EH (cell line): Measurements from ENCODE around the gene NAV2.

ENCODE experiments used
- DNase-seq: peaks from one replicate; pipeline ENCODE4 v3.0.0-alpha.2; 2015; ENCODE audit warnings: low read depth

The NAV2 gene

GRCh38 chr11:20157728-20158127 lies 445.1 kb downstream of the NAV2 start:
- DNase-seq, result no peak

GRCh38 chr11:20158597-20159257 lies 446.1 kb downstream of the NAV2 start:
- DNase-seq, result peak; percentile 74

GRCh38 chr11:20159466-20160381 lies 447.1 kb downstream of the NAV2 start:
- no peak for DNase-seq

DNA sequence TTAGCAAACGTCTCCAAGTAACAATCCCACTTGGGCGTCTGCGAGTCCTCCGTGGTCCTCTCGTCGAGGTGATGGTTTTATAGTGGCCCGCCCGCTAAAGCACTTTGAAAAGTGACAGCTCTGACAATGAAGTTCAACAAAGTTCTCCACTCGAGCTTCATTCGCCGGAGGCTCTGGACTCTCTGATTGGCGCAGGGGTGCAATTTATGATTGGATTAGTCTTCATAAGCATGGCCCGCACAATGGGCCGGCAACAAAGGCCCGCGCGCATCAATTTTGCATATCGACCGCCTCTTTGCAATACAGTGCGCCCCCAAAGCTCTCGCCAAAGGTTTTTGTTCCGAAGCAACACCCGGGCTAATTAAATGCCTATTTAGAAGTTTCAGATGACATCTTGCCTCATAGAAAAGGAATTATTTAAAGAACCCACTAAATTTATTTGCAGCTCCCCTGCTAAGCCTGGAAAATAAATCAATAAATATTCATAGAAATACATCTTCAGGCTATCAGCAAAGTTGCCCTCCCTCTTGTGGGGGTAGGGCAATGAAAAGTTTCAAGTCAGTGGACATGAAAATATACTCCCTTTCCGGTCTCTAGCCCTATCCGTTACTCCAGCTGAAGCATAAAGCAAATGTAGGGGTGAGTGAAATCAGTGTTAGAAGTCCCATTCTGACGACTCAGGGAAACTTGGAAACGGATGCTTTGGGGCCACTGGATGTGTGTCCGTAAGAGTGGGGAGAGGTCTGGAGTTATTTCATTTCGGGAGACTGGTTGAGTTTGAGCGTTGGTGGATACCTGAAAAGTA lies 448.0 kb downstream of the NAV2 start, which contains the start of gene DBX1:
Gene DBX1 (minus strand): TSS at position 51 of the 805 bp plus-strand sequence. CDS start 151 bp downstream, outside the sequence.
- no peak for DNase-seq

- DNase-seq, result peak; percentile 49
These were observed 448.7 kb downstream of the NAV2 start for GRCh38 chr11:20161230-20161918.

DNA sequence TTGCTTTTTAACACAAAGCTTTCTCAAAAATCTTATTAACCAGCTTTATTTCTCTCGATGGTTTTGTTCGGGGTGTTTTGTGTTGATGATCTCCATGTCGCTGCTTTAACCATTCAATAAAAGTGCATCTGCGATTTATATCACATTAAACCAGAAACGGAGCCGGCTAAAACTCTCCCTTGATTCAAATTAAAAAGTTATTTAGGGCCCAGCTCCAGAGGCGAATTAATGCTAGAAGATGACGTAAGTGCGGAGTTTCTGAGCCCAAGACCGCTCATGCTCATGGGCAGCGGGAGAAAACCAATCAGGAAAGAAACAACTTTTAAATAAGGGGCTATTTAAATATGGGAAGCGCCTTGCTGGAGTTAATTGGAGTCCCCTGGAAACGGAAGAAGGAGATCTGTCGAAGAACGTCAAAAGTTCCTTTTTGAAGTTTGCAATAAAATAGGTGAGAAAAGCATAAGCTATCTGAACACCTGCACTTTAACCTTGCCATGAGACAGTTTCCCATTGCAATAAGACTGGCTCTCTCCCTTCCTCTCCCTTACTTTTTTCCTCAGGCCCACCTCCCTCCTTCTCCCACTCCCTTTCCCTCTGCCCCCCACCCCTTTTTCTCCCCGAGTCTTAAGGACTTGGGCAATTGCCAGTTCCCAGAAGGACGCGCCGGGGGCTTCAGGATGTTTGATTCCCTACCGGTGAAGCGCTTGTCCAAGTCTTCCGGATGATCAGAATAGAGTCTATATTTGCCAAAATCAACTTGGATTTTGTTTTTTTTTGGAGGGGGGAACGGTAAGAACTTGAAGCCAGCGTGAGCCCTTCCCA lies 449.5 kb downstream of the NAV2 start:
- no peak for DNase-seq

DNA sequence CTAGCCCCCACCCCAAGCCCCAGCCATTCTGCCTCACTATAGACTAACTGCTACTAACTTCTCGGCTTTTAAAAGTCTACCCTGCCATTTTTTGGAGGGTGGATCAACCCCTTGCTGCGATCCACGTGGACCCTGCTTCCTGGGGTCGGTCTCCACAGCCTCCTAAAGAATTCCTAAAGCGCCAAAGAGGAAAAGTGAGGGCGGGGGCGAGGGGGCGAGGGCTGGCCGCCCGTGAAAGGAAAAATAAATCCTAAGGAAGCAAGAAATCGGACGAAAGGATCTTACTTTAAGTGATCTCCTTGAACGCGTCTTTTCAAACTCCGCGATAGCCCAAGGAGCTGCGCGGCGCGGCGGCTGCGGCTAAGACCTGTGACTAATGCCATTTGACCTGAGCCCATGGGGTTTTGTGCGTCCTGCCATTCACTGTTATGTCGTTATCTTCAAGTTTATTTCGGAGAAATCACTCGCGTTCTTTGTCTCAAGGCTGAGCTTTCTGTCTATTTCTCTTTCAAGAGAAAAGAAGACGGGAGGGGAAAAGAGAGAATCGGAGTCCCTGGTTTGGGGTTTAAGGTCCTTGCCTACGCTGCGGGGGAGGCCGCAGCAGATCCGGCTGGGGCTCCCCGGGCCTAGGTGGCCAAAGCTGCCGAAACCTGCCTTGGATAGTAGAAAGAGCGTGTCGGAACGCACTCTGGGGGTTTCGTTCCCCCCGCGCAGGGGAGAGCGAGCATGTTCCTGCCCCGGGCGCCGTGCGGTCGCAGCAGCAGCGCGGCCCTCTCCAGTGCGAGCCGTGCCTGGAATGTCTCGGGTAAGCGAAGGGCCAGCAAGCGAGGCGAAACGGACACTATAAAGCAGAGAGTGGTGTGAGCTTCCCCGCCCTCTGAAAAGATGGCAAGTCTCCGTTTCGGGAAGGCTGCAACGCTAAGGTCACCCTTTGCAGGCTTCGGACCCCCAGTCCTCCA lies 450.5 kb downstream of the NAV2 start:
- peak; percentile 35 for DNase-seq

- DNase-seq, result no peak
These were observed 451.3 kb downstream of the NAV2 start for GRCh38 chr11:20163783-20164481.
